HL-60 (cell line): ENCODE measurements around the gene XK.
A peak's percentile ranks its signal among the peaks of the same experiment; 100 is the strongest.

Source experiments
- GABPA ChIP-seq: IDR thresholded peaks from 2 replicates; pipeline ENCODE4 v1.6.1; 2012; ENCODE audit warnings: low read depth
- POLR2AphosphoS5 ChIP-seq: IDR thresholded peaks from 2 replicates; pipeline ENCODE4 v1.6.1; 2012; ENCODE audit warnings: low read depth
- REST ChIP-seq: IDR thresholded peaks from 2 replicates; pipeline ENCODE4 v1.6.1; 2012; ENCODE audit warnings: low read depth; ENCODE audit not compliant: insufficient replicate concordance
- SPI1 ChIP-seq: IDR thresholded peaks from 2 replicates; pipeline ENCODE4 v1.6.1; 2012; ENCODE audit warnings: low read depth, mild to moderate bottlenecking, borderline replicate concordance
- TF ChIP-seq, protein P1 (sequence below): IDR thresholded peaks from one replicate; pipeline ENCODE4 v1.5.1; 2011; ENCODE audit warnings: low read length, control low read depth, inconsistent platforms; ENCODE audit not compliant: insufficient read depth

GRCh38 chrX:37765507-37765906 is 79.9 kb downstream of the XK start:
- TF ChIP-seq, protein P1, sequence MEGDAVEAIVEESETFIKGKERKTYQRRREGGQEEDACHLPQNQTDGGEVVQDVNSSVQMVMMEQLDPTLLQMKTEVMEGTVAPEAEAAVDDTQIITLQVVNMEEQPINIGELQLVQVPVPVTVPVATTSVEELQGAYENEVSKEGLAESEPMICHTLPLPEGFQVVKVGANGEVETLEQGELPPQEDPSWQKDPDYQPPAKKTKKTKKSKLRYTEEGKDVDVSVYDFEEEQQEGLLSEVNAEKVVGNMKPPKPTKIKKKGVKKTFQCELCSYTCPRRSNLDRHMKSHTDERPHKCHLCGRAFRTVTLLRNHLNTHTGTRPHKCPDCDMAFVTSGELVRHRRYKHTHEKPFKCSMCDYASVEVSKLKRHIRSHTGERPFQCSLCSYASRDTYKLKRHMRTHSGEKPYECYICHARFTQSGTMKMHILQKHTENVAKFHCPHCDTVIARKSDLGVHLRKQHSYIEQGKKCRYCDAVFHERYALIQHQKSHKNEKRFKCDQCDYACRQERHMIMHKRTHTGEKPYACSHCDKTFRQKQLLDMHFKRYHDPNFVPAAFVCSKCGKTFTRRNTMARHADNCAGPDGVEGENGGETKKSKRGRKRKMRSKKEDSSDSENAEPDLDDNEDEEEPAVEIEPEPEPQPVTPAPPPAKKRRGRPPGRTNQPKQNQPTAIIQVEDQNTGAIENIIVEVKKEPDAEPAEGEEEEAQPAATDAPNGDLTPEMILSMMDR: no peak
- TF ChIP-seq POLR2AphosphoS5 (peak; percentile 67), REST (no peak), GABPA (no peak), SPI1 (no peak)
